H1 (cell line): Measurements from ENCODE around the gene CSNK2B. TPM values are rescaled to one million over a fixed set of nuclear protein-coding genes. Genes with fewer than 3 reads are reported as not detected.

Experiments
- CTCF ChIA-PET: fragments of 300-600 bp; sonication (Branson Sonifier 250); formaldehyde crosslinking; loops from one replicate; lab custom pipeline; 2021; ENCODE audit not compliant: partially characterized antibody; lab: Charles Lee
- POLR2A ChIA-PET: fragments of 300-600 bp; sonication (Branson Sonifier 250); formaldehyde crosslinking; loops from one replicate; lab custom pipeline; 2021; ENCODE audit warnings: inconsistent platforms; ENCODE audit not compliant: partially characterized antibody; lab: Charles Lee
- DNase-seq, 2 experiments: peaks; one replicate each; pipeline versions ENCODE4 v3.0.0 to v3.0.0-alpha.2; 2010 to 2022; ENCODE audit warnings: low spot score in 2 of 2, low read depth in 1 of 2, mixed read lengths in 1 of 2
- FAIRE-seq: peaks from 2 replicates; lab custom pipeline; 2011; peaks lifted over from hg19 to GRCh38; lab: Jason Lieb, UNC
- H2AFZ ChIP-seq: 2 replicates; pipeline ENCODE4 v1.8.1; 2012; ENCODE audit warnings: low read length, inconsistent platforms
- H2AK5ac ChIP-seq: 2 replicates; pipeline ENCODE4 v1.6.1; 2013; ENCODE audit warnings: low read depth, low read length
- H2BK120ac ChIP-seq: replicated peaks from 2 replicates; pipeline ENCODE3; 2013; ENCODE audit warnings: low read depth, low read length, inconsistent platforms
- H2BK12ac ChIP-seq: 2 replicates; pipeline ENCODE4 v1.6.1; 2013; ENCODE audit warnings: low read depth, low read length
- H2BK15ac ChIP-seq: 2 replicates; pipeline ENCODE4 v1.6.1; 2013; ENCODE audit warnings: low read length
- H2BK20ac ChIP-seq: 2 replicates; pipeline ENCODE4 v1.6.1; 2013; ENCODE audit warnings: low read length
- H2BK5ac ChIP-seq: 2 replicates; pipeline ENCODE4 v1.6.1; 2013; ENCODE audit warnings: low read depth, low read length
- H3K14ac ChIP-seq: 2 replicates; pipeline ENCODE4 v1.6.1; 2013; ENCODE audit warnings: inconsistent platforms; ENCODE audit not compliant: insufficient read length
- H3K18ac ChIP-seq: 2 replicates; pipeline ENCODE4 v1.6.1; 2013; ENCODE audit warnings: low read length; ENCODE audit errors: extremely low read depth
- H3K23ac ChIP-seq: 2 replicates; pipeline ENCODE4 v1.6.1; 2013; ENCODE audit warnings: inconsistent platforms; ENCODE audit not compliant: insufficient read length
- H3K23me2 ChIP-seq: 2 replicates; pipeline ENCODE4 v1.6.1; 2013; ENCODE audit warnings: low read depth, low read length
- H3K27ac ChIP-seq: 2 replicates; pipeline ENCODE4 v1.6.1; 2011; ENCODE audit warnings: low read depth, low read length, inconsistent platforms
- H3K27me3 ChIP-seq, 4 experiments: replicated peaks in 1 of 4; 1 replicate in 1 of 4; 2 replicates in 3 of 4; pipeline versions ENCODE4 v1.6.1 to v1.8.1; 2011 to 2013; ENCODE audit warnings: low read length in 3 of 4, mild to moderate bottlenecking in 3 of 4, inconsistent platforms in 2 of 4, mixed read lengths in 2 of 4, moderate library complexity in 1 of 4; ENCODE audit not compliant: control insufficient read depth in 3 of 4, insufficient read depth in 3 of 4; ENCODE audit errors: extremely low read depth in 1 of 4
- H3K36me3 ChIP-seq, 4 experiments: 2 replicates each; pipeline versions ENCODE4 v1.6.1 to v1.8.1; 2011 to 2013; ENCODE audit warnings: mild to moderate bottlenecking in 4 of 4, low read length in 3 of 4, moderate library complexity in 2 of 4, control low read depth in 1 of 4, inconsistent platforms in 1 of 4; ENCODE audit not compliant: insufficient read depth in 4 of 4, control insufficient read depth in 2 of 4
- H3K4ac ChIP-seq: replicated peaks from 2 replicates; pipeline ENCODE3; 2013; ENCODE audit warnings: low read length, low read depth, mixed read lengths, inconsistent platforms; ENCODE audit not compliant: insufficient read length
- H3K4me1 ChIP-seq, 4 experiments: replicated peaks in 1 of 4; 1 replicate in 1 of 4; 2 replicates in 3 of 4; pipeline versions ENCODE4 v1.6.1 to v1.8.1; 2011 to 2013; ENCODE audit warnings: low read length in 3 of 4, inconsistent platforms in 2 of 4, mixed read lengths in 1 of 4; ENCODE audit not compliant: insufficient read depth in 4 of 4, control insufficient read depth in 3 of 4
- H3K4me2 ChIP-seq, 2 experiments: 2 replicates each; pipeline versions ENCODE4 v1.6.1 to v1.8.1; 2011 to 2013; ENCODE audit warnings: low read depth in 2 of 2, low read length in 2 of 2, control low read depth in 1 of 2, inconsistent platforms in 1 of 2, mild to moderate bottlenecking in 1 of 2; ENCODE audit not compliant: insufficient read depth in 1 of 2
- H3K4me3 ChIP-seq, 4 experiments: fragments of 200-600, 300-600 bp in 1 of 4; sonication (generic), shearing (Covaris generic), sonication (Bioruptor Twin) in 1 of 4; 2 replicates each; pipeline versions ENCODE4 v1.5.1 to v1.8.1; 2011 to 2016; ENCODE audit warnings: low read length in 4 of 4, low read depth in 3 of 4, control low read depth in 2 of 4, inconsistent platforms in 2 of 4, mild to moderate bottlenecking in 2 of 4, mixed read lengths in 1 of 4, moderate library complexity in 1 of 4; ENCODE audit not compliant: insufficient read depth in 2 of 4; ENCODE audit errors: extremely low read depth in 1 of 4
- H3K56ac ChIP-seq: replicated peaks from 2 replicates; pipeline ENCODE3; 2013; ENCODE audit warnings: low read depth, mild to moderate bottlenecking, mixed read lengths, low read length, inconsistent platforms; ENCODE audit not compliant: insufficient read length
- H3K79me1 ChIP-seq: 2 replicates; pipeline ENCODE4 v1.6.1; 2013; ENCODE audit warnings: low read depth, low read length, control low read depth
- H3K79me2 ChIP-seq, 2 experiments: 2 replicates each; pipeline versions ENCODE4 v1.6.1 to v1.8.1; 2012 to 2013; ENCODE audit warnings: low read length in 2 of 2, mild to moderate bottlenecking in 2 of 2, inconsistent platforms in 1 of 2; ENCODE audit not compliant: insufficient read depth in 2 of 2, control insufficient read depth in 1 of 2
- H3K9ac ChIP-seq, 4 experiments: replicated peaks in 1 of 4; 1 replicate in 1 of 4; 2 replicates in 3 of 4; pipeline versions ENCODE4 v1.6.1 to v1.8.1; 2011 to 2013; ENCODE audit warnings: low read depth in 3 of 4, low read length in 3 of 4, control low read depth in 2 of 4, mild to moderate bottlenecking in 2 of 4, moderate library complexity in 2 of 4, inconsistent platforms in 1 of 4; ENCODE audit errors: extremely low read depth in 1 of 4
- H3K9me3 ChIP-seq, 2 experiments: 2 replicates each; pipeline versions ENCODE4 v1.6.1 to v1.8.1; 2012 to 2013; ENCODE audit warnings: mild to moderate bottlenecking in 2 of 2, moderate library complexity in 2 of 2, control low read depth in 1 of 2, inconsistent platforms in 1 of 2, low read depth in 1 of 2, low read length in 1 of 2, mixed read lengths in 1 of 2; ENCODE audit not compliant: insufficient read depth in 2 of 2
- H4K20me1 ChIP-seq, 2 experiments: replicated peaks in 1 of 2; 2 replicates each; pipeline versions ENCODE3 to v1.8.1; 2011 to 2013; ENCODE audit warnings: inconsistent platforms in 2 of 2, low read length in 2 of 2, mild to moderate bottlenecking in 1 of 2; ENCODE audit not compliant: insufficient read depth in 2 of 2, control insufficient read depth in 1 of 2
- H4K5ac ChIP-seq: 2 replicates; pipeline ENCODE4 v1.6.1; 2013; ENCODE audit warnings: low read length, low read depth, mixed read lengths, inconsistent platforms; ENCODE audit not compliant: insufficient read length
- H4K8ac ChIP-seq: 2 replicates; pipeline ENCODE4 v1.8.0; 2013; ENCODE audit warnings: mild to moderate bottlenecking, moderate library complexity, low read length, inconsistent platforms; ENCODE audit not compliant: insufficient read depth; ENCODE audit errors: extremely low read depth
- H4K91ac ChIP-seq: replicated peaks from 2 replicates; pipeline ENCODE3; 2013; ENCODE audit warnings: low read length, mixed read lengths, inconsistent platforms; ENCODE audit not compliant: insufficient read length
- POLR2AphosphoS5 ChIP-seq: IDR thresholded peaks from 2 replicates; pipeline ENCODE4 v1.6.1; 2011; ENCODE audit warnings: low read depth, low read length
- TEAD4 ChIP-seq: IDR thresholded peaks from 2 replicates; pipeline ENCODE4 v1.6.1; 2012; ENCODE audit warnings: low read depth, low read length, inconsistent platforms, mixed read lengths
- WGBS, 2 experiments: shearing (Covaris generic) in 1 of 2; methylation state at CpG; one replicate each; pipeline versions ENCODE4 v1.1.6 to v1.1.7; 2013 to 2015; ENCODE audit warnings: low lambda C conversion rate in 2 of 2, mixed read lengths in 2 of 2, inconsistent platforms in 1 of 2, low coverage in 1 of 2, missing lambda C conversion rate in 1 of 2; ENCODE audit not compliant: insufficient replicate concordance in 2 of 2, insufficient coverage in 1 of 2, insufficient read length in 1 of 2; ENCODE audit errors: extremely low coverage in 1 of 2, missing lambda C conversion rate in 1 of 2; 5-methylcytosine and 5-hydroxymethylcytosine counted together
- polyA plus RNA-seq, 7 experiments: library from polyadenylated mRNA; depleted of rRNA in 3 of 7; stranded (reverse) in 5 of 7; unstranded in 2 of 7; fragments of >200 nt in 5 of 7; fragments of 200-250 nt in 2 of 7; gene quantifications; 1 replicate in 5 of 7; 2 replicates in 1 of 7; 4 replicates in 1 of 7; pipeline versions ENCODE4 v1.2.1 to v1.2.3, GENCODE V29; 2011 to 2013; ENCODE audit warnings: missing spikeins in 2 of 7, mixed read lengths in 2 of 7
- total RNA-seq: library from RNA; stranded (reverse); fragmentation: NEBNext Ultra II Directional; extraction: Animal tissue kit (Norgen Biotek cat#: 25700); gene quantifications from 2 replicates; pipeline ENCODE4 v1.2.1, GENCODE V29; 2021

CSNK2B gene
- total and polyA plus RNA-seq, 2 of the 8 experiments (the other 6 are each of a cell fraction or from before 2014, with no cell fraction given) = 169 to 208 TPM

DNA sequence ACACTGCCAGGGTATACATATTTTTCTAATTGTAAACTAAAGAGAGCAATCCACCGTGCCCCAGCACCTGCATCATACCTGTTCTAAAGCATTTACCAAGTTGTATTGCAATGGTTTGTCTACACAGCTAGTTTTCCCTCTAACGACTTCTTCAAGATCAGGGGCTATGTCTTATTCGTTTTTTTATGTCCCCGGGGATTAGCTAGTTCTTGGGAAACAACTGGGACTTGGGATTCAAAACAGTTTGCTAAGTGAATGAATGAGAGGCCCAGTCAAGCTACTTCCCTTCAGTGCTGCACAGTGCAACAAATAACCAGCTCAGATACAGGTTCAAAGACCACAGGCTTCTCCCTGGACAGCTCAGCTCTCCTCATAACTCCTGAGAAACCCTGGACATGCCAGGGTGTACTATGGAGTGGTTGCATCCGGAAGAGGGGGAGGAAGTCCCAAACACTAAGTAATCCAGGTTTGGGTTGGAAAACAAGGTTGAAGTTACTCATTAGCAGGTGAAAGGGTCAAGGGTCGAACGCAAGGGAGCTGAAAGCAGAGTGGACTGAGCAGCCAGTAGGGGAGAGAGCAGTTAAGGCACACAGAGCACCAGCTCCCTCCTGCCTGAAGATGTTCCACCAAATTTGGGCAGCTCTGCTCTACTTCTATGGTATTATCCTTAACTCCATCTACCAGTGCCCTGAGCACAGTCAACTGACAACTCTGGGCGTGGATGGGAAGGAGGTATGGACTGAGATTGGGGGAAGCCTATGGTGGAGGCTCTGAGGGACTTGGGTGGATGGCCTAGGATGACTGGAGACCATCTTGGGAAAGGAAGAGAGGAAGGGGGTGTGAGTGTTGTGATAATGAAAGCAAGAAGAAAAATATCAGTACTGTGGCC lies 10.3 kb upstream of the CSNK2B start, which contains the start of gene APOM:
TSS of gene APOM (plus strand) at position 546 of the 889 bp plus-strand sequence. CDS start at position 619, 73 bp downstream.
- Histone ChIP-seq H2BK15ac (no peak within 1 kb of the TSS), H3K79me2 (peaks cover 4 to 35% of the 10 kb centered on the region in 2 experiments; a peak in 3 of 4 replicates), H4K5ac (no peak within 1 kb of the TSS), H3K4me2 (no peak within 1 kb of the TSS), H3K9ac (no peak within 1 kb of the TSS), H3K4me3 (no peak within 1 kb of the TSS), H4K8ac (no peak within 1 kb of the TSS), H2BK120ac (no peak within 1 kb of the TSS), H3K23ac (no peak within 1 kb of the TSS), H4K91ac (no peak within 1 kb of the TSS), H2BK5ac (no peak within 1 kb of the TSS), H3K9me3 (no peaks in the 10 kb centered on the region), H3K4me1 (peaks cover 0 to 12% (median 3%) of the 10 kb centered on the region in 4 experiments; a peak in 4 of 7 replicates), H3K18ac (no peak within 1 kb of the TSS), H2BK20ac (no peak within 1 kb of the TSS), H3K27me3 (no peaks in the 10 kb centered on the region), H3K56ac (no peak within 1 kb of the TSS), H3K14ac (no peak within 1 kb of the TSS), H2AK5ac (no peak within 1 kb of the TSS), H2AFZ (no peak within 1 kb of the TSS), H4K20me1 (peaks cover 0 to 5% of the 10 kb centered on the region in 2 experiments), H3K27ac (no peak within 1 kb of the TSS), H3K23me2 (peaks cover 10% of the 10 kb centered on the region), H3K4ac (no peak within 1 kb of the TSS), H3K79me1 (peaks cover 9% of the 10 kb centered on the region), H2BK12ac (no peak within 1 kb of the TSS), H3K36me3 (peaks cover 0 to 4% (median 0%) of the 10 kb centered on the region in 4 experiments; a peak in 1 of 8 replicates)
- ChIA-PET POLR2A (interaction anchor here (1.2 to 25.5 kb wide), 12 partner anchors 8 to 179 kb away, joined by 3 to 883 read pairs (median 8); partner anchors contain the start of genes AIF1, C6orf47, CSNK2B and DDX39B), CTCF (interaction anchor here (1.0 to 5.2 kb wide), 5 partner anchors 9 to 117 kb away, joined by 3 to 38 read pairs (median 4); partner anchors contain the start of genes CSNK2B and GPANK1)
- no peak for TF ChIP-seq TEAD4
- TF ChIP-seq POLR2AphosphoS5 = 0 out of 2 replicates have a peak, but pooled peaks have one; percentile 33
- DNase-seq (no peak), FAIRE-seq (no peak)
- WGBS, 2 experiments = 86% methylated on average over 8 of the region's 8 CpGs; no CpG with 5 or more reads in 1 of the 2 experiments
